ENCODE results near the gene FRAT2.

- TF ChIP-seq CTCF (IDR thresholded peaks at IDR 0.05 in 4 of 5, conservative IDR thresholded peaks at IDR 0.05 in 1 of 5), result peak in 1 of 5 experiments; percentile 26
- no peak for TF ChIP-seq POLR2A (IDR thresholded peaks at IDR 0.05)
Observed at GRCh38 chr10:97319671-97320479, 14.7 kb downstream of the FRAT2 start.
